Sciatic nerve (tissue), 2 donors: ENCODE data around the gene RREB1. TPM values are rescaled to one million over a fixed set of nuclear protein-coding genes. Genes with fewer than 3 reads are reported as not detected.
A peak's percentile ranks its signal among the peaks of the same experiment; 100 is the strongest.

ENCODE experiments used
- ATAC-seq: fragments of 200-7000 bp; cut with Tn5 transposase; one replicate; pipeline ENCODE4 v1.9.1; 2020; ENCODE audit warnings: mild to moderate bottlenecking, moderate library complexity
- DNase-seq: peaks from one replicate; pipeline ENCODE4 v3.0.0-alpha.2; 2020; ENCODE audit warnings: low spot score
- intact Hi-C: fragments of 100-400 bp; cut with DNase I; formaldehyde crosslinking; loops from one replicate; pipeline ENCODE4 v1.14.2; 2022
- total RNA-seq: library from RNA; stranded (reverse); fragmentation: NEBNext Ultra II Directional; extraction: Animal tissue kit (Norgen Biotek cat#: 25700); gene quantifications from one replicate; pipeline ENCODE4 v1.2.1, GENCODE V29; 2021
- donor health status: DM: no; HTN: no; CAD: no.
- donor health status: DM: no; HTN: no; CAD: no.

RREB1 gene
- total RNA-seq, 1 donor from 2014 or later: 50.6 TPM

DNA sequence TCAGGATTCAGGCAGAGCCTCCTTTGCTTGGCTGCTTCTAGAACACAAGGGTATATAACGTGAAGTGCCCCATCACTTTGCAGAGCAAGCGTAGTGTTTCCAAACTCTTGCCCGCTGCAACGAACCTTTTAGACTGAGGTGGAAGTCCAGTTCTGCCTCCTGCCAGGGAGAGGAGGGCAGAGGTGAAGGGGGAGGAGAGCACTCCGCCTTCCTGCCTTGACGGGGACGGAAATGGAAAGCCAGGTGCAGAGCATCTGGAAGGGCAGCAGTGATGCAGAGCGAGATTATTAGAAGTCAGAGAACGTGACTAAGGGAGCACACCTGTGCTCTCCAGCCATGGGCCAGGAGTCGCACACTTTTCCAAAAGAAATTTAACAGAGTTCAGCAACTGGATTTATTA lies 63.4 kb downstream of the RREB1 start:
- ATAC-seq: no peak
- DNase-seq: no peak
- intact Hi-C loops: no loop called here

- intact Hi-C loops: no loop called here
- DNase-seq: no peak
- ATAC-seq: no peak
Observed at GRCh38 chr6:7171733-7172132, 64.0 kb downstream of the RREB1 start.

DNA sequence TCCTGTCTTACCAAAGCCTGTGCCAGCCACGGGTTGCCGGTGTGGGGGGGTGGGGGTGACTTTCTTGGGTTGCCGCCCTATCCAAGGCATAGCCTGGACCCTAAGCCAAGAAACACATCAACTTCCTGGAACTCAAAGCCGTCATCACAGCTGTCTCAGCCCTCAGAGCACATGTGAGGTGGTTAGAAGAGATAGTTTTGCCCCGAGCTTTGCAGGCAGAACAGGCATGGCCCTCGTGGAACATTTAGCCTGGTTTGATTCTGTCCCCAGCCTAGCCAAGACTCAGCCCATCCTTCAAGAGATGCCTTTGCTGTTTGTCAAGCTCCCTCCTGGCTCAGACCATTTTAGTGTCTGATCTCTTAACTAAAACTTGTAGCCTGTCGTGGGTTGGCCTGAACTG lies 64.9 kb downstream of the RREB1 start:
- DNase-seq (no peak), ATAC-seq (peak; percentile 44)
- intact Hi-C loops: no loop called here

GRCh38 chr6:7173843-7174503 lies 66.2 kb downstream of the RREB1 start:
- no peak for ATAC-seq
- intact Hi-C loops: no loop called here
- DNase-seq: no peak

- intact Hi-C loops: no loop called here
- no peak for DNase-seq
- peak; percentile 35 for ATAC-seq
Observed at GRCh38 chr6:7175462-7175861, 67.7 kb downstream of the RREB1 start.

GRCh38 chr6:7176208-7176607 lies 68.4 kb downstream of the RREB1 start:
- peak; percentile 55 for ATAC-seq
- DNase-seq: no peak
- intact Hi-C loops: no loop called here

- intact Hi-C loops: no loop called here
- no peak for DNase-seq
Observed at GRCh38 chr6:7178280-7178679, 70.5 kb downstream of the RREB1 start.

GRCh38 chr6:7180751-7181150 lies 73.0 kb downstream of the RREB1 start:
- DNase-seq (no peak), ATAC-seq (no peak)
- intact Hi-C loops: no loop called here

More at GRCh38 chr6:7178280-7178679, 70.5 kb downstream of the RREB1 start:
- ATAC-seq: no peak

DNA sequence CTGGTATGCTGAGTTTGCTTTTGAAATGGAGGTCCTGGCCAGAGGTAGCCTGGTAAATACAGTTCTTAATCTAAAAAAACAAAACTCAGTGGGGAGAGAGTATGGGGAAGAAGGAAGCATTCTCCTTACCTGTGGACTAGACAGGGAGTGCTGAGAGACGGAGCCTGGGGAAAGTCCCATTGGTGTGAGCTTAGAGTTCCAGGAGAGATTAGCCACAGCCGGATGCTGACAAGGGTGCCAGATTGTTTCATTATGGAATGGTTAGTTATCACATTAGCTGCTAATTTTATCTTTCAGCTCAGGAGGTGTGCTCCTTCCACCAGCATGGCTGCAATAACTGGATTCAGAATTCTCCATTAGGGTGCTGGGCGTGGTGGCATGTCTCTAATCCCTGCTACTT lies 75.9 kb downstream of the RREB1 start:
- ATAC-seq (no peak), DNase-seq (no peak)
- intact Hi-C loops: no loop called here

GRCh38 chr6:7184502-7184901 lies 76.7 kb downstream of the RREB1 start:
- no peak for ATAC-seq
- intact Hi-C loops: no loop called here
- no peak for DNase-seq

DNA sequence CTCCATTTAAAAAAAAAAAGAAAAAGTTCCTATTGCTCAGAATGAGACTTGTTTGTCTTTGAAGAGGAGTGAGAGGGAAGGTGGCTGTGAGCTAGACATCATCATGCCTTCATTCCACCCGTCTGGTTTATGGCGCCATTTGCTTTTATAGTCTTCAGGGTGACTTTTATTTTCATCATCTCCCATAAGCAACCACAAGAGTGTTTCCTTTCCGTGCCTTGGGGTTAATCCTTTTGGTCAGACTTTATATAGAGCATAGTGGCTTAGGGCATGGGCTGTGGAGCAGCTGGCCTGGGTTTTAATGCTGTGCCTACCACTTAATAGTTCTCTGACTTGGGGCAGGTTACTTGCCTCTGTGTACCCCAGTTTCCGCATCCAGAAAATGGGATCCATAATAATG lies 77.8 kb downstream of the RREB1 start:
- ATAC-seq: no peak
- intact Hi-C loops: no loop called here
- DNase-seq: no peak

DNA sequence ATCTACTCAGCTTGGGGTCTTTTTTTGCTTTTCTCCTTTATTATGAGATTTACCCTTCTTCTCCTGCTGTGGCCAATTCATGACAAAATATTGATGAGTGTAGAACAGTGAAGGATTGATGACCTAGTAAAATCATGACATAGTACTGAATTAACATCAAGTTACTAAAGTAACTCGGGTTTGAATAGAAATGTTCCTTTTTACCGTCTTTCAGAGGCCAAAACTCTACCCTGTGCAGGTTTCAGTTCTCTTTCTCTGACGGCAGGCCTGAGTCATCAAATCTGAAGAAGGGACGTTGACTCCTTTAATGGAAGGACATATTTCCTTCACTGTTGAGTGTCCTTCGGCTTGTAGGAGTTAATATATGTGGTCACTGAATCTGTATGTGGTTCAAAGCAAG lies 80.7 kb downstream of the RREB1 start:
- DNase-seq: no peak
- intact Hi-C loops: no loop called here
- peak; percentile 64 for ATAC-seq

DNA sequence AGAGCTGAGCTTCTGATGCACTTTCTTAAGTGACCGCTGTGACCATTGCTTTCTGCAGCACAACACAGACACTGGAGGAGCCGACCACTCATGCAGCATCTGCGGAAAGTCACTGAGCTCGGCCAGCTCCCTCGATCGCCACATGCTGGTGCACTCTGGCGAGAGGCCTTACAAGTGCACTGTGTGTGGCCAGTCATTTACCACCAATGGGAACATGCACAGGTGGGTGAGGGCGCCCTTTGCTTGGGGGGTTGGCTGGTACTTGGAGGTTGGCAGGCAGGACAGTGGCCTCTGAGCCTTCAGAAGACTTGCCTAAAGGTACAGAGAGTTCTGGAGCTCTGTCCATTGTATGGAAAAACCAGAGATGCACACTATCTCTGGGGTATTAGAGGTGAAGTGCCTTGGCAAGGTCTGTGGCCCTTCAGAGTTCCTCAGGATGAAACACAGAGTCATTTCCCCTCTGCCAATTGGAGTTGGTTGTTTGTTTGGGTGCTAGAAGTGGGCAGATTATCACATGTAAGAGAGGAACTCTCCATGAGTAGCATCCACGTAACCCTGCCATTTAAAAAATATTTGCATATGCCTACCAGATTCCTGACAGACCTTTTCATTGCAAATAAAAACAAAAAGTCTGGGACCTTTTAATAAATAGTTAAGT lies 81.5 kb downstream of the RREB1 start:
- ATAC-seq (no peak), DNase-seq (no peak)
- intact Hi-C loops: no loop called here

- intact Hi-C loops: no loop called here
- ATAC-seq (no peak), DNase-seq (no peak)
Observed at GRCh38 chr6:7190791-7191190, 83.0 kb downstream of the RREB1 start.

- no peak for DNase-seq
- intact Hi-C loops: no loop called here
- no peak for ATAC-seq
Observed at GRCh38 chr6:7193122-7193521, 85.4 kb downstream of the RREB1 start.

GRCh38 chr6:7194657-7195056 lies 86.9 kb downstream of the RREB1 start:
- ATAC-seq: no peak
- no peak for DNase-seq
- intact Hi-C loops: no loop called here

GRCh38 chr6:7195339-7196018 lies 87.7 kb downstream of the RREB1 start:
- intact Hi-C loops: no loop called here
- ATAC-seq: peak; percentile 38

GRCh38 chr6:7196019-7196402 lies 88.2 kb downstream of the RREB1 start:
- intact Hi-C loops: no loop called here
- peak; percentile 73 for ATAC-seq
- DNase-seq: no peak

More at GRCh38 chr6:7195339-7196018, 87.7 kb downstream of the RREB1 start:
- DNase-seq: no peak

DNA sequence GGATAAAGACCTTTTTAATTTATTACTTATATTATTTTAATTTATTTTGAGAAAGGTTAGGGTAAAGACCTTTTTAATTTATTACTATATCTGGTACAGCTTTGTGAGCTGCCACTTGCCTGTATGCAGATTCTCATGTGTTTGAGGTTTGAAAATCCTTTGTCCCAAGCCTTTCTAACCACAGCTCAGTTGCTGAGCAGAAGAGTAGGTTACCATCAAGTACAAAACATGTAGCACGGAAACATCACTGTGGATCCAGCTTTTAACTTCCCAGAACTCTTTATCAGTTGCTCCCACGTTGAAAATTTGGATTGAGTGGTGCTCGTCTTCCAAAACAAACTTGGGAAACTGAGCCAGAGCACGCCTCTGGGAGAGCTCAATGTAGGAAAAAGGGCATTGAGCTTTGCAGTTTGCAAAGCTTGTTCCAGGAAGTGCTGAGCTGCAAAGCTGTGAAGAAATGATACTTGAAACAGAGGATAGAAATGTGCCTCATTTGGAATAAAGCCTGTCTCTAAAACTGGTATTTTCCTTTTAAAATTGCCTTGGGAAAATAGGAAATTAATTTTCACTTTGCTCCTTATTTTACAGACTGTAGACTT lies 89.0 kb downstream of the RREB1 start:
- ATAC-seq (peak; percentile 68), DNase-seq (no peak)
- intact Hi-C loops: no loop called here

DNA sequence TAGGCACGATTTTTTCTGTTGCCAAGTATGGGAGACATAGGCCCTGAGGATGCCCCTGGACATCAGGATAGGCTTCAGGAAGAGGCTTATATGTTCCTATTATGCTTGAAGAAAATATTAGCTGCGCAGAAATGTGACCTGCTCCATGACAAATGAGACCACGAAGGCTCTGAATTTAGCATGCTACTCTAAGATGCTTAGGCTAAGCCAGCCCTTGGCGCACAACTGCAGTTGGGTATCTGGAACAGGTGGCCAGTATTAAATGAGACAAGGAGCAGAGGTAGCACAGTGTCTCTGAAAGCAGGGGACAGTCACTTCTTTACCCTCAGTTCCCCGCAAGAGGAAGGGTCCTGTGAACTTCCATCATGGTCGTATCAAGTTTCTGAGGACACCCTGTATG lies 90.0 kb downstream of the RREB1 start:
- ATAC-seq: no peak
- intact Hi-C loops: no loop called here
- DNase-seq: no peak
